ENCODE data around the gene BAIAP2. TPM values are rescaled to one million over a fixed set of nuclear protein-coding genes. Genes with fewer than 3 reads are reported as not detected.

Gene BAIAP2
- polyA plus RNA-seq, 3 donors = 43.7 to 47.5 (median 44.5) TPM

DNA sequence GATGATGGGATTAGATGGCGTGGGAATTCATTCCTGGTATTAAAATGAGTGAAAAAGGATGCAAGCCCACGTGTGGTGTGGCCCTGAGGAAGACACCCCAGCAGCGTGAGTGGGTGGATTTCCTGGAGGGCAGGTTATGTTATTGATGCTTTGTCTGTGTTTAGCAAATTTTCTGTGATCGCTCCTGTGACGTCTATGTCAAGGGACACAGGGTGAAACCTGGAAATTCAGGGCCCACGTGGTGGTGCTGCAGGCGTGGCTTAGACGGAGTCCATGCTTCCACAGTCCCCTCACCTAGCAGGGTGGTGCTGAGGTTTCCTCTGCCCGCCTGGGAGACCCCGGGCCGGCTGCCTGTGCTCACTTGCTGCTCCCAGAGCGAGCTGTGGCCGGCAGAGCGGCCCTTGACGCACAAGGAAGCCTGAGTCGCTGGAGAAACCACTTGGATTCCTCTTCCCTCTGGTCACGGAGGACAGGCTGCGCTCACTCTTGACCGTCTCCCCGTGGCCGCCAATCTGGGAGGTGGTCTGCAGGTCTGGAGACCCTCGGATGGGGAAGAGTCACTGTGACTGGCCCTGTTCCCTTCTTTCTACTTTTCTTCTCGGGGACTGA, 23.4 kb downstream of the BAIAP2 start:
- DNase-seq (ENCODE audit: extremely low read depth in 1 of 11, low read depth in 9 of 11, low spot score in 4 of 11) = no peak

DNA sequence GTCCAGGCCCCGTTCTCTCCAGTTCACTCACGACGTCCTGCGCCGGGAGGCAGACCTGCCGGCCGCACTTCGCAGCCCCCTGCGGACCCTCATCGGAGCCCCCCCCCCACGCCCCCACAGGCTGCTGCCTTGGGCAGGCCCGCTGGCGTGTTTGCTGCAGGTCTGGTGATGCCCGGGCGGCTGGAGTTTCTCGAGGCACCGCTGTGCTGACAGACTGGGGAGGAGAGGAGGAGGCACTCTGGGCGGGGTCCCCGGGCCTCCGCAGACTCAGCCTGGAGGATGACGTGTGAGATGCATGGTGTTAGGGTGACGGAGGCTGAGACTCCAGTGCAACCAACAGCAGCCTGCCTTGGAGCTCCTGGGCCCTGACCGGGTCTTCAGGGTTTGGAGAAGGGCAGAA, 24.1 kb downstream of the BAIAP2 start:
- no peak for DNase-seq (ENCODE audit: extremely low read depth in 1 of 11, low read depth in 9 of 11, low spot score in 4 of 11)

DNA sequence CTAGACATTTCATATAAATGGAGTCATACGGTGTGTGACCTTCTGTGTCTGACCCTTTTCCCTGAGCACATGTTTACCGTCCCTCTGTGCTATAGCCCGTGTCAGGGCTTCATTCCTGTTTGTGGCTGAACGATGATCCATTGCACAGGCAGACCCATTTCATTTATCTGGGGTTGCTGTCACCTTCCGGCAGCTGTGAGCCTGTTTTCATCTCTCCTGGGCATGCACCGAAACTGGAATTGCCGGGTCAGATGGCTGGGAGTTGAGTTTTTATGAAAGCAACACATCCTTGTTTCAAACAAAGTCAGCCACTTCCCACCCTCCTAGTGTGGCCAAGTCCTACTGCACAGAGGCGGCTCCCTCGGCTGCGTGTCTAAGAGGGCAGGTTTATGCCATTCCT, 25.5 kb downstream of the BAIAP2 start:
- no peak for DNase-seq (ENCODE audit: extremely low read depth in 1 of 11, low read depth in 9 of 11, low spot score in 4 of 11)

DNA sequence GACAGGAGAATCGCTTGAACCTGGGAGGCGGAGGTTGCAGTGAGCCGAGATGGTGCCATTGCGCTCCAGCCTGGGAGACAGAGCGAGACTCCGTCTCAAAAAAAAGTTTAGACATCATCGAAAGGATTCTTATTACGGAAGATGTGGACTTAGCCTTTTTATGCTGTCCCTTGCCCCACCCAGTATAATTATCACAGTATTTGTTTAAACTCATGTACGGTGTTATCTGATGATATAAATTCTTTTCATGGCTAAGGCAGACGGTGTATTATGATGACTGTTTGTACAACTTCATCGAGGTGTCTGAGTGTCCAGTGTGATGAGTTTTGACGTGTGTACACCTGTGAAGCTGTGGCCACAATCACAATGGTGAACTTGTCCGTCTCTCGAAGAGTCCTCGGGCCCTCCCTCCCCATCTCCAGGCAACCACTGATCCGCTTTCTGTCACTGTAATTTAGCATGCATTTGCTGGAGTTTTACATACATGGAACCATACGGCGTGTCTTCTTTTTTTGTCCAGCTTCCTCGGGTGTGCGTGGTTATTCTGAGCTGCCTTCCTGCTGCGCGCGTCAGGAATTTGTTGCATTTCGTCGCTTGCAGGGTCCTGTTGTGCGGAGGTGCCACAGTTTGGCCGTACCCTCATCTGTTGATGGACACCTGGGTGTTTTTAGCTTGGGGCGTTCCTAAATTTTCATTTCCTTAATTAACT, 26.2 kb downstream of the BAIAP2 start:
- no peak for DNase-seq (ENCODE audit: extremely low read depth in 1 of 11, low read depth in 9 of 11, low spot score in 4 of 11)

DNA sequence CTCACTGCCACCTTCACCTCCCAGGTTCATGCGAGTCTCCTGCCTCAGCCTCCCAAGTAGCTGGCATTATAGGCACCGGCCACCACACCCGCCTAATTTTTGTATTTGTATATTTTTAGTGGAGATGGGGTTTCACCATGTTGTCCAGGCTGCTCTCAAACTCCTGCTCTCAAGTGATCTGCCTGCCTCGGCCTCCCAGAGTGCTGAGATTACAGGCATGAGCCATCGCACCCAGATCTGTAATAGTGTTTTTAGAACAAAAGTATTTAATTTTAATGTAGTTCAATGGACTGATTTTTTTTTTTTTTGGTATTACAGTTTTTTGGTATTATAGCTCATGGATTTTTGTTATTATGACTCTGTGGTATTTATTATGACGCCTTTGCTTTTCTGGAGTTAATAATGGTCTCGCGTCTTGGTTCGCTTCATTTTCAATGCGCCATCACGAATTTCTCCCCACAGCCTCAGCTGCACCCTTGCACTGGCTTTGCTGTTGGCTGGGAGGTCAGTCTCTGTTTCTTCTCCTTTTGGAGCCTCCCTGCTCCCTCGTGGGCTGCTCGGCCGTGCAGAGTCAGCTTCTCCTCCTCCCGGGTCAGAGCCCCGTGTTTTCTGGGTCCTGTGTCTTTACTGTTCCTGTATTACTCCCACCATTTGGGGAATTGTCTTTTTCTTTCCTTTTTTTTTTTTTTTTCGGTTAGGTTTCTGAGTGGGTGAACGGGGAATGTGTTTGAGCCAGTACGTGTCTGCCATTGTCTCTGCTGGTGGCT, 27.2 kb downstream of the BAIAP2 start:
- no peak for DNase-seq (ENCODE audit: extremely low read depth in 1 of 11, low read depth in 9 of 11, low spot score in 4 of 11)

DNA sequence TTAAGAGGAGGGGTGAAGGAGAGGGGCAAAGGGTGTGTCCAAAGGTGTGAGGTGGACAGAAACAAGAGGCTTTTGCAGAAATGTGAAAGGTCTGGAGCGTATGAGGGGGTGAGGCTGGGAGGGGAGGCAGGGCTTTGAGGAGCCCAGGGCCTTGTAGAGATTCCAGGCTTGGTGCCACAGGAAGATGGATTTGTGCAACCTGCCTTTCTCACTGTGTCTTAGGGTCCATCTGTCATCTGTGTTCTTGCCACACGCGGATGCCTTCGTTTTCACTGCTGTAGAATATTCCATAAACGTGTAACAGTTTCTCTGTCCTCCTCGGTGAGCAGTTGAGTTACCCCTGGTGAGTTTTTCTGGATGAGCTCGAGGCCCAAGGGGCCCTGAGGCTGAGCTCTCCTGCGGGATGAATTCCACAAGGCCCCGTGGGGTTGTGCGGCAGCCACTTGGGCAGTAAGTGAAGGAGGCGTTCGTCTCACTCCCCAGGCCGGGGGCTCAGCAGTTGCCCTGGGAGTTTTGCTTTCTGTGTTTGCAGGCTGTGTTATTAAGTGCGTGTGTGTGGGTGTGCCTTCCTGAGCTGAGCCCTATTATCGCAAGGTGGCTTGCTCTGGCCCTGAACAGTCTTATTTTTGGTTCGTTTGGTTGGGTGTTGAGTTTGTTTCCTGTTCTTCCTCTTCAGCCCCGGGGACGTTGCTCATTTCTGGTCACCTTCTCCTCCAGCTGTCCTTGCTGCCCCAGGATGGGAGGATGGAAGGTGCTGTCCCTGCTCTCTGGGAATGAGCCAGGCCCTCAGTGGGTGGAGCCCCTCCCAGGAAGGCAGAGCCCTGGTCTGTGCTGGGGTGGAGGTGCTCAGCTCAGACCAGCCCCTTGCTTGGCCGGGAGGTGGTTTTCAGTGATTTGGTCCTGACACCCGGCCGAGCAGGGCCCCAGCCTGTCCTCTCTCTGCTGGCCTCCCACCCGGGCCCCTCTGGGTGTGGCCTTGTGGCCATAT, 28.4 kb downstream of the BAIAP2 start:
- DNase-seq (ENCODE audit: extremely low read depth in 1 of 11, low read depth in 9 of 11, low spot score in 4 of 11) = no peak

DNA sequence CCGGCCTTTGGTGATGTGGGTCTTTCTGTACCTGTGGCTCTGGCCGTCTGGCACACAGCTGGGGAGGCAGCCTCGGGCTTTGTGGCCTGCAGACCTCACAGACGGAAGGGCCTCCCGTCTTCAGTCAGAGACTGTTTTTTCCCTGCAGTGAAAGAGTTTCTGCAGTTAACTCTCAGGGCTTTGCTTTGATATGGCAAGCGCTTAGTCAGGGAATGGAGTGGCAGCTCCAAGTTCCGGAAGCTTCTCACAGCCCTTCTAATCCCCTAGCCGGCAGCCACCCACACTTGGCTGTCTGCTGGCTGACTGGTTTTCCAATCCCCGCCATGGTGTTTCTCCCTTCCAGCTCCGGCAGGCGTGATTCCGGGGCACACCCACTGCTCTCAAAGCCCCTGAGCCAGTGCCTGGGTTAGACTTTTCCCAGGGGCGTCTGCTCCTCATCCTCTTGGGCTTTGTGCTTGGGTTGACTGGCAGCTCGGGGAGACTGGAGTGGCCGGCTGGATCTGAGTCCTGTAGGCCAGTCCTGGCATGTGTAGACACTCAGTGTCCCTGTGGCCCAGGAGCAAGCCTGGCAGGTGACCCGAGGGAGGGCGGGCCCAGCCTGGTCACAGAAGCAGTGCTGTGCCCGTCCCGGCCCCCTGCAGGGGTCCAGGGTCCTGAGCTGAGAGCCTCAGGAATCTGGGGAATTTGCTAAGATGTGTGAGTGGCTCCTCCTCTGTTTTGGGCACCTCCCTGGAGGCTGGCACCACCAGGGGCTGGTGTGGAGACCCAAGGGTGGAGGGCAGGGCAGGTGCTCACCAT, 29.9 kb downstream of the BAIAP2 start:
- no peak for DNase-seq (ENCODE audit: extremely low read depth in 1 of 11, low read depth in 9 of 11, low spot score in 4 of 11)

DNA sequence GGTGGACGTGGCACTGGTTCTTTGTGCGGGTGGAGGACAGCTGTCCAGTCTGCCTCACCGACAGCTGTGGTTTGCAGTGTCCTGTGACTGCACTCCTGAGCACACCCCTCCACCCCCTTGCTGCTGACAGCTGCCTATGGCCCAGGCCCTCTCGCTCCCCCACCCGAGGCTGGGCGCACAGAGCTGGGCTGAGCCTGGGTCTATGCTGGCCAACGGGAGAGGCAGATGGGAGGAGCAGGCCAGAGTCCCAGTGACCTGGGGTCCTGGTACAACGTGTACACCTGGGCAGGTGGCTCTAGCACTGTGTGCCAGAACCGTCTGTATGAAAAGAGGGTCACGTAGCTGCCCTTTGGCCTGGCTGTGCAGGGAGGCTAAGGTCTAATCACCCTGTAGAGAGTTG, 30.5 kb downstream of the BAIAP2 start:
- DNase-seq (ENCODE audit: extremely low read depth in 1 of 11, low read depth in 9 of 11, low spot score in 4 of 11) = no peak

DNA sequence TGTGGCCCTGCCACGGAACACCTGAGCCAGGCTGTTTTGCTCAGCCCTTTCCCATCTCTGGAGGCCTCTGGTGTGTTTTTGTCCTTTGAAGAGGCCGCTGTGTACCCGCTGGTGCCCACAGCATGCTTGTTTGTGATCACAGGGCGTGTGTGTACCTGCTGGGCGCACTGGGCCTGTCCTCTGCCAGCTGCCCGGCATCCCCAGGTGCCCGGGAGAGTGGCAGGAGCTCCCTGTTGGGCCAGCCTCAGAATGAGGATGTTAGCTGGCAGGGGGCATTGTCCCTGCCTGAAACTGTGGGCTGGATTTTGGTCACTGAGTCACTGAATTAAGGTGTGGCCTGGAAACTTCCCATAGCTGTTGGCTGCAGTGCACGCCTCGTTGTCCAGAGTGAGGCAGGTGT, 31.1 kb downstream of the BAIAP2 start:
- DNase-seq (ENCODE audit: extremely low read depth in 1 of 11, low read depth in 9 of 11, low spot score in 4 of 11) = no peak

DNA sequence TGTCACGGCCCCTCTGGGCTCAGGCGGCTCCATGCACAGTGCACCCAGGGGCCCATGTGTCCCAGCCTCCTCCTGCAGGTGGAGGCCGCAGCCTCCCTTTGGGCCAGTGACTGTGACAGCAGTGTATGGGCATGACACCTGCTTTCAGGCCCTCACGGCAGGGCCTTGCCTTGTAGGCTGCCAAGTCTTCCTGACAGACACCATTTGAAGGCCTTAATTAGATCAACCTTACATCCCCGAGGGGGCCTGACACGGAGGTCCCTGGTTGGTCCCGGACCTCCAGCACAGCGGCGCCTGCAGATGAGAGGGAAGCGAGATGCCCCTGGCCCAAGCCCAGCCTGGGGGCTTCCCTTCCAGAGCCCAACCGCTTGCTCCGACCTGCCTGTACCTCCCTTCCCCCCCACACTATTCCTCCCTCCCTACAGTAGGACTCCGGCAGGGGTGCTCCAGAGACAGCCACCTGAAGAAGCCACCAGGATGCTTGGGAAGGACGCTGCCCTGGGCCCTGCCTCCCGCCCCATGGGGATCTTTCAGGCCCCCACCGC, 31.9 kb downstream of the BAIAP2 start:
- DNase-seq (ENCODE audit: extremely low read depth in 1 of 11, low read depth in 9 of 11, low spot score in 4 of 11) = no peak

DNA sequence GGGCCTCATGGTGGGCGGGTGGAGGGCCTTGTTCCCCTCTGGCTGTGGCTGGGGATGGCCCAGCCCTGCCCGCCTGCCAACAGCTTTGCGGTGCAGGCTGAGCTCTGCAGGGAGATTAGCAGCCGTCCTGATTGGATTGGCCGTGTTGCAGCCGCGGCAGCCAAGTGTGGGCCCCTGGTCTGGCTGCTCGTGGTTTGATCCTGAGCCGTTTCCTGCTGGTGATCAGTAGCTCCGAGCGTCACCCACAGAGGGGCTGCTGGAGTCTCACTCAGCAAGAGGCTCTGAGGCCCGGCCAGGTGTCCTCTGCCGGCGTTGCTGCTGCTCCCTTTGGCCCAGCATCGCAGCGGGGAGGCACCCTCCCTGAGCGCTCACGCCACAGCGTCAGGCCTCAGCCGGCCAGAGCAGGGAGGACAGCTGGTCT, 32.5 kb downstream of the BAIAP2 start:
- DNase-seq (ENCODE audit: extremely low read depth in 1 of 11, low read depth in 9 of 11, low spot score in 4 of 11) = no peak

DNA sequence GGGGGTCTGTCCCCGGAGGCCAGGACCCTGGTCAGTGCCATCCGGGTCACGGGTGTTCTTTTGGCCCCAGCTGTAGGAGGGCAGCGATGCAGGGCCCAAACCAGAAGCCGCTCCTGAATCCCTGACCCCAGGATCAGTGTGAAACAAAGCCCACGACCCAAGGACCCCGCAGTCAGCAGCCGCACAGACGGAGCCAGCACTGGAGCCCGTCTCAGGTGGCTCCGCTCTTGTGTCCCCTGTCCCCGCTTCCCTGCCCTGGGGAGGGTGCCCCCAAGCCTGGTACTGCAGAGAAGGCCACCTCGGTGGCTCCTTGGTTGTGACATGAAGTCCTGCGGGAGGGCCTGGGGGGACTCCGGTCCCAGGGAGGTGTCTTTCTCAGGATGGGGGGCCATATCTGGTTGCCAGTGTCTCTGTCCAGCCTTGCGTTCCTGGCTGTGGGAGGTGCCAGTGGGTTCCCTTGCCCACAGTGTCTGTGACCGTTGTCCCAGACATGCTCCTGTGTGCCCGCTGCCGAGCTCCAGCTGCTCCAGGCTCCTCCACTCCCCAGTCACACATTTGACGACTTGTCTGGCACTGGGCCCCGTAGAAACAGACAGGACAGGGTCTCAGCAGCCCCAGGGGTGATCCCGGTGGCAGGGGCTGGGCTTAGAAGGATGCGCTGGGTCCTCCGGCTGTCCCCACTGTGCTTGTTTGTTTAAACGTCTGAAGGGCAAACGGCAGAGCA, 33.6 kb downstream of the BAIAP2 start:
- no peak for DNase-seq (ENCODE audit: extremely low read depth in 1 of 11, low read depth in 9 of 11, low spot score in 4 of 11)

DNA sequence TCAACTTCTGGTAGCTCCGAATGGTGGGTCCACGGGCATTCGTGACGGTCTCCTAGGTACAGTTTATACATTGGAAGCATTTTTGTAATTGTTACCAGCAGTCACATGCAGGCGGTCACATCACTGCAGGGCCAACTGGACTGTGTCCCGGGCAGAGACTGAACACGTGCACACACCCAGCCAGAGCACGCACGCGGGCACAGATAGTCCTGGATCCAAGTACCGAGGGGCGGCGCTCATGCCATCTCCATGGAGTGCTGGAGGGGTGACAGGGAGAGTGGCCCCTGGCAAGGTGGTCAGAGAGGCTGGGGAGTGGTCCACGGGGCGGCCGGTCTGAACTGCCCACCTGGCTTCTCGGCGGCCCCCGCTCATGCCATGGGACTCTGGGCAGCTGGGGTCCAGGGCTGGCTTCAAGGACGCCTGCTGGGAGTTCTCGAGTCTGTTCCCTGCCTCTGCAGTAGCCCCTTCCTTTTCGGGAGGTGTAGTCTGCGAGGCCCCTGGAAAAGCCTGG, 34.2 kb downstream of the BAIAP2 start:
- DNase-seq (ENCODE audit: extremely low read depth in 1 of 11, low read depth in 9 of 11, low spot score in 4 of 11) = no peak

DNA sequence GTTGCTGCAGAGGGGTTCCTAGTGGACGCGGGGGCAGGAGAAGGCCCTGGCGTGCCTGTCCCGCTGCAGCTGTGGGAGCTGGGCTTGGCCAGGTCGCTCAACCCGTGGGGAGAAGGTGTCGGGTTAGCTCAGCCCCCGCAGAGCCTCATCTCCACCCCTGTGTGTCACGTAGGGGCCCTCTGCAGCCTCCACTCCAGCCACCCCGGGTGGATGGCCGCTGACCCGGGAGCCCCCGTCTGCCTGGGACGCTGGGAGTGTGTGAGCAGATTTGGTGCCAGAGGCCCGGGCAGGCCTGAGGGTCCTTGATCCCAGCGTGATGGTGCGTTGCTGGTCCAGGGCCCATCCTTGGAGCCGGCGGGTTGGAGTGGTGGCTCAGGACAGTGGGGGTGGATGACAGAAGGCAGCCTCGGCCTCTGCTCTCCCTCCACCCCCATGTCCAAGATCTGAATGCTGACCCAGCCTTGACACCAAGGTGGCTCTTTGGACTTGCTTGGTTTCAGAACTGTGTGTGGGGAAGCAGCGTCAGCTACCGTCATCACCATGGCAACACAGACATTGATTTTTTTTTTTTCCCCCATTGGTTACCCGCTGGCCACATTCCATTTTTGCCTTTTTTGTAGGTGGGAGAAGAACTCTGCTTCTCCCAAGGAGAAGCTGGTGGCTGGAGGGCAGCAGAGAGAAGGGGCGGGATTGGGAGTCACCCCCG, 35.7 kb downstream of the BAIAP2 start:
- no peak for DNase-seq (ENCODE audit: extremely low read depth in 1 of 11, low read depth in 9 of 11, low spot score in 4 of 11)

DNA sequence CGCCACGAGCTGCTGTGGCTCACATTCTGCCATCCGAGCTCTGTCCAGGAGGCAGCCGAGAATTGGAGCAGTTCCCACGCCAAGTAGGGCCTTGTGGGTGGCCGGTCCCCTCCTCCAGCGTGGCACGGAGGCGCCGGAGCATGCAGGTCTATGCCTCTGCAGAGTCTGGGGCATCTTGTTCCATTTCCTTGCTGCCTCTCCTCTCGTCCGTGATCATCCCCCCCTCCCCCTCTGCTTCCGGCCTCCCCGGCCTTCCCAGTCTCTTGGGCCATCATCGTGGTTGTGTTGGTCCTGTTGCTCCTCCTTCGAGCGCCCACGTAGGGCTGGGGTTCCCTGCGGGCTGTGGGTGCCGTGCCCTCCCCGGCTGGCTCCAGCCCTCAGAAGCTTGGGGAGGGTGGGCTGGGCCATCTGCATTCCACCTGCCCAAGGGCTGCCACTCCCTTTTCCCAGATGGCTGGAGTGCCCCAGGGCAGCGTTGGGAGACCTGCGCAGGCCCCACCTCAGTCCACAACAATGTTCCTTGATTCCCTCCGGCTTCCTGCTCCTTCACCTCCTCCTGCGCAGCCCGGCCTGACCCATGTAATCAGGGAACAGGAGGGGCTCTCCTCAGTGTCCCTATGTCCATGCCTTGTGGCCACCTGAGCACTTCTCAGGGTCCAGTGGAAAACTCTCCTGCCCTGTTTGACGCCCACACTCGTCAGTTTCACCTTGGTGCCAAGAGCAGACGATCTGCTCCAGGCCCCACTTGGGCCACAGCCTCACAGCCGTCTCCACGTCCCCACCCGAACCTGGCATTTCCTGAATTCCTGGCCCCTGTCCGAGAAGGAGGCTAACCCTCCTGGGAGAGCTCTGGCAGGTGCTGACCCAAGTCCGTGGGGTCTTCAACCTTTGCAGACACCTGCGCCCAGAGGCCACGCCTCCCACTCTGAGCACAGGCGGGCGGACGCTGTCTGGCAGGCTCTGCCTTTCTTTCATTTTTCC, 37.1 kb downstream of the BAIAP2 start:
- DNase-seq (ENCODE audit: extremely low read depth in 1 of 11, low read depth in 9 of 11, low spot score in 4 of 11) = no peak

Measured in renal cortex interstitium (tissue), 11 donors.